NCI-H82 treated with DMSO at 0.1 percent for 48 hours (cell line): ENCODE measurements around the gene TGM1.

Experiments used
- DNase-seq: peaks from one replicate; lab custom pipeline; 2025; ENCODE audit not compliant: unreplicated experiment; lab: John Stamatoyannopoulos, UW

TGM1 gene

DNA sequence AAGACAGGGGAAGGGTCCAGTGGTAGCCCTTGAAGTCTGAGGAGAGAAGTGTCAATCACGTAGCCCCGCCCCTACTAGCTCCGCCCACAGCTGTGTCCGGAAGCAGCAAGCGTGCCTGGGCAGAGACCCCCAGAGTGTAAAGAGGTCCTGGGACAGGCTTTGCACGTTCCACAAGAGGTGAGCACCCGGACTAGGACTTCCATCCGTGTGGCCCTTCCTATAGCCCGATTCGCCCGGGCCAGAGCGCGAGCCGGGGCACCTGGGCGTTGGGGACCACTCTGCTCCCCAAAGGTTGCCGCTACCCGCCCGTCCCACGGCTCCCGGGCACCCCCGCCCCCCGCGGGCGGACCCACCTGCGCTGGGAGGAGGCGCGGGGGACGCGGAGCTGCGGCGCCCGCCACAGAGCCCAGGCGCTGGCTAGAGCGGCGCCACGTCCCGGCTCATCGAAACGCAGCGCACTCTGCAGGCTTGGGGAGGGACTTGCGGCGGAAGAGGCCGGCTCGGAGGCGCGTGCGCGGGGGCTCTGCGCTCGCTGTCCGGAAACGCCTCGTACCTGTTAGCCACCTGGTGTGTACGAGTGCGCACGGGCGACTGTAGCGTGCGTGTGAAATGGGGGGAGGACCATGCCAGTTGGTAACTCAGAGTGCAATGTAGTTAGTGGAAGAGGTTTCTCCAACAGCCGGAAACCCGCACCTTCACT lies 8.3 kb upstream of the TGM1 start, which contains the start of gene RABGGTA:
Gene RABGGTA, minus strand, starts transcription at position 464 of the 700 bp plus-strand sequence. CDS start 482 bp downstream, outside the sequence.
- DNase-seq, result peak; percentile 63

DNA sequence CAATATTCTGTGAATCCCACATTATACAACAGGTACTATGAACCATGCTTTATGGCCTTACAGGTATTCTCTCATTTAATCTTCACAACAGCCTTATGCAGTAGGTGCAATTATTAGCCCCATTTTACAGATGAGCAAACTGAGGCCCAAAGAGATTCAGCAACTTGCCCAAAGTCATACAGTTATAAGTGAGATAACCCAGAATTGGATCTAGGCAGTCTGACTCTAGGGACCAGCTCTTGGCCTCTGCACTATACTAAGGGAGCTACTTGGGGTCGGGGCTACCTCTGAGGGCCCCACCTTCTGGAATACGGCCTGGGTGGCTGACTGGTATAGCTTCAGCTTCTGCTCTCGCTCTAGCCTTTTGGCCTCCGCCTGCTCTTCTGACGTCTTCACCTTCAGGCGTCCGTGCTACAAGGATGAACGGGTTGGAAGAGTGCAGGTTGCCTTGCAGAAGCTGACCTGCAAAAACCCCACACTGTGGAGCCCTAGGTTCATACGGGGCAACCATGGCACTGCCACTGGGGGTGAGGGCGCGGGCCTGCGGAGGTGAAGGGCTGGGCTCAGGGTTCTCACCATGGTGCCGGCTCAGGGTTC lies 7.7 kb upstream of the TGM1 start:
- no peak for DNase-seq

GRCh38 chr14:24269910-24270536 lies 7.0 kb upstream of the TGM1 start:
- DNase-seq, result no peak

- no peak for DNase-seq
Measured at GRCh38 chr14:24269368-24269767, 6.4 kb upstream of the TGM1 start.

DNA sequence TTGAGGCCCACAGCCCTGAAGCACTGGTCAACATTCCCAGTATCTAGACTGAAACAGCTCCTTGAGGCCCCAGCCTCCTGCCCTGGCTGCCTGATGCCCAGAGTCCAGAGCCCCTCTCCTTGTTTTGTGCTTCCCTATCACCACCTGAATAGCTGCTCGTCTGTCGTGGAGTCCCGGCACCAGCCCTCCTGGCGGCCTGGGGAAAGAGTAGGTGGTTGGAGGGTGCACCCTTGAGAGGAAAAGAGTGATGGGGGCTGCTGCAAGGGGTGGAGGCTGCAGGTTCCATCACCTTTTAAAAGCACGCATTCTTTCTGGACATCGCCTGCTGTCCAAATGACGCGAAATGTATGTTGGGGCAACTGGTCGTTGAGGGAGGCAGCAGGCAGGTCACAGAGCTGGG lies 5.2 kb upstream of the TGM1 start:
- DNase-seq, result no peak

- DNase-seq, result no peak
Measured at GRCh38 chr14:24267516-24267915, 4.5 kb upstream of the TGM1 start.

- no peak for DNase-seq
Measured at GRCh38 chr14:24266344-24267244, 3.6 kb upstream of the TGM1 start.

DNA sequence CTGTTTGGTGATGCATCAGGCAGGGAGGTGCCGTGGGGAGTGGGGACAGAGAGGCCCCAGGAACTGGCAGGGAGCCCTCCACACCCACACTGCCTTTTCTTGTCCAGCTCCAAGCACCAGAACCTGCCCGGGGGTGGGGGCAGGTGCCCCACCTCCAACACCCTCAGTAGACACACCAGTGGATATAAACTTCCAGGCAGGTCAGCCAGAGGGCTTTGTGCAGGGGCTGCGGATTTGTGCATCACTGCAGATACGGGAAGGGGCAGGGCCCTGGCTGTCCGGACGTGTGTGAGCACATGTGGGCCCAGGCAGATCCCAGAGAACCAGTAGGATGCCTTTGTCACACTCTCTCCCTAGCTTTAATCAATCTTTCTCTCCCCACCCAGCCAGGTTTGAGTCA lies 1.3 kb upstream of the TGM1 start:
- no peak for DNase-seq

- DNase-seq, result no peak
Measured at GRCh38 chr14:24263848-24264247, 871 bp upstream of the TGM1 start.

DNA sequence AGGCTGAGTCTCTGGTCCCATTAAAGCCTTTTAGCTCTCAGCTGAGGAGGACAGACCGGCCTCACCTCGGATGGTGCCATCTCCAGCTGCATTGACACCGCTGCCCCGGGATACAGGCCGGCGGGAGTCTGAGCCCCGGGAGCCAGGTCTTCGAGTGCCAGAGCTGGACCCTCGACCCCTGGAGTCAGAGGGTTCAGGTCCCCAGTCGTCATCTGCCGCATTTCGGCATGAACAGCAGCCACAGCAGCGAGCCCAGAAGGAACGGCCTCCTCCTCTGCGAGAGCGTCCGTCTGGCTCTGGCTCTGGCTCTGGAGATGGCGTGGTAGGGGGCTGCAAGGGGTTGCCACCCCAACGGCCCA lies 1.0 kb downstream of the TGM1 start:
- no peak for DNase-seq

DNA sequence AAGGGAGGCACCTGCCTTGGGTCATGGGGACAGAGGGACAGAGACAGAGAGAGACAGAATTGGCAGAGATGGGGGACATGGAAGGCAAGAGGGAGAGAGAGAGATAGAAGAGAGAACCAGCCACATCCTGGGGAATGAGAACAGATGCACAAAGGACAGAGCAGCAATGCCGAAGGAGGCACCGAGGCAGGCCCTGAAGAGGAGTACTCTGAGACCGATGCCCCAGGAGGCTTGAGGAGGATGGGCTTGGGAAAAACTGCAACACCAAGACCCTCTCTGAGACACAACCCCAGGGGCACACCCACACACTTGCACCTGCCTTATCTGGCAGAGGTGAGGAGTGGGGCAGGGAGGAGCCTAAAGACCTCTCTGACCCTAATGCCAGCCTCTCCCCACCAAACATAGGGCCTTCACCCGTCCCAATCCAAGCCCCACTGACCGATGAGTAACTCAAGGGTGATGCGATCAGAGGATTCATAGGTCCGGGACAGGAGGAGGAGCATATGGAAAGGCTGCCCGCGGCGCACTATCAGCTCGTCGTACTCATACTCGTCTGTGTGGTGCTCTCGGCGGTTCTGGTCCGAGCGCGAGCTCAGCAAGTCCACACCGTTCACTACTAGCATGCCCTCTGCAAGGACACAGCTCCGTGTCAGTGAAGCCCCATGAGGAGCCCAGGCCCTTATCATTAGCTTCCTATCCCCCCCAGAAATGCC lies 1.6 kb downstream of the TGM1 start:
- no peak for DNase-seq

DNA sequence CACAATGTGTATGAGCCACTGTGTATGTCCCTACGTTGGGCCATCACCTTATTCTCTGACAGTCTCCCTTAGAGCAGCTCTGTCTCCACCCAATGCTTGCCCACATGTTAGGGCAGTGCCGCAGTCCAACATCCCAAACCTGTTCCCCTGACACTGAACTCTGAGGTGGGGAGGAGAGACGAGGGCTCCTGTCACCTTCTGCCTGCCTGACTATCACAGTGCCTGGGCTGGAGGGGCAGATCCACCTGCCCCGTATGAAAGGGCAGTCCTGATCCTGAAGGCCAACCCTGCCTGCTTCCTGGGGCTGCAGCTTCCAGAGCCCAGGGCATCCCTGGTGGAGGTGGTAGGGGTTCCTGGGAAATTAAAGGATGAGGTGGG lies 2.2 kb downstream of the TGM1 start:
- DNase-seq, result no peak

GRCh38 chr14:24260026-24260779 lies 2.8 kb downstream of the TGM1 start:
- DNase-seq, result no peak

DNA sequence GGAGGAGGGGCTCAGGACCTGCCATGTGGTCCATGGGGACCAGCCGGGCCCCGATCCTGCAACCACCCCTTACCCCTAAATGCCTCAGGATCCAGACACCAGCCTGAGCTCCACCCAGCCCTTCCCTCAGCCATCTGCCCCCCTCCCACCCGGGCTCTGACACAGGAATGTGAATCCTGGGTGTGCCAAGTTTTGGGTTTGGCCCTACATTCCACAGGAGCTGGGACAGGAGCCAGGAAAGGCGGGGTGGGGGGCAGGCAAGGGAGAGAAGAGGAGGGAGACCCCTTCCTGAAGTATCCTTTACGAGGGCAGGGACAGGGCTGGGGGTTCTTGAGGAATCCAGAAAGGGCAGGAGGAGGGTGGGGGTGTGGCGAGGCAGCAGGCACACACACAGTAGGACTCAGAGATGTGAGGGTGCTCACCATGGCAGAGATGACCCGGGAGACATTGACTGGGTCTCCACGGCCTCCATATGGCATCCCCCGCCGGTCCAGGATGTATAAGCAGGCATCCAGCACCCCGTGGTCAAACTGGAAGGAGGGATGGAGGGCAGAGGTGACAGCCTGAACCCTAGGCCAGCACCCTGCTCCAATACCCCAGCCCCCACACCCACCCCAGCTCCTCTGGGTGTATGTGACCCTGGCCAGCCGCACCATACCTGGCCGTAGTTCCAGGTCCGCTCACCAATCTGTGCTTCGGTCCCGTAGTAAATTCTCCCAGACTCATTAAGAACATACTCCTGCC lies 3.5 kb downstream of the TGM1 start:
- no peak for DNase-seq

DNA sequence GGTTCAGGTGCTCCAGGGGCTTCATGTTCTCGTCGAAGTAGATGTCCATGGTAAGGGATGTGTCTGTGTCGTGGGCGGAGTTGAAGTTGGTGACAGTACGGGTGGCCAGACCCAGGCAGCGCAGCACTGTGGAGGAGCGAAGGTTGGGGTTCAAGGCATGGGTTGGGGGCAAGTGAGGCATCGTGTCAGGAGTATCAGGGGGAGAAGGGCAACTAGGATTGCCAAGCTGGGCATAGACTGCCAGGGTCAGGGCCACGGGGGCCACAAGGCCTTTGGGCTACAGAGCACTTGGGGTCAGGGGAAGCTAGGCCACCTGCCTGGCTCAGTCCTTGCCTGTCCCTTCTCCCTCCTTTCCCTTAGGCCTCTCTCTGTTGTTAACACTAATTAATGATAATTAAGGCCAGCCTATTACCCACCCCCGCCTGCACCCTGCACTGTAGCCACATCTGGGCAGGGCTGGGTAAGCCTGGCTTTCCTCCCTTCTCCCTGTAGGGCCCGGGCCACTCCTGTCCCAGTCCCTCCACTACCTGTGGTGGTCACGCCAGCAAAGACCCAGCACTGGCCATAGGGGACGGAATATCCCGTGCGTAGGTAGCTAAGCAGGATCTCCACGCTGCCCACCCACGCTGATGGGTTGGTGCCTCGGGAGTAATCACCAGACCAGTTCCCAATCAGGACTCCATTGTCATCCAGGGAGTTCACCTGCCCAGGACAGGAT lies 4.3 kb downstream of the TGM1 start:
- DNase-seq, result no peak

DNA sequence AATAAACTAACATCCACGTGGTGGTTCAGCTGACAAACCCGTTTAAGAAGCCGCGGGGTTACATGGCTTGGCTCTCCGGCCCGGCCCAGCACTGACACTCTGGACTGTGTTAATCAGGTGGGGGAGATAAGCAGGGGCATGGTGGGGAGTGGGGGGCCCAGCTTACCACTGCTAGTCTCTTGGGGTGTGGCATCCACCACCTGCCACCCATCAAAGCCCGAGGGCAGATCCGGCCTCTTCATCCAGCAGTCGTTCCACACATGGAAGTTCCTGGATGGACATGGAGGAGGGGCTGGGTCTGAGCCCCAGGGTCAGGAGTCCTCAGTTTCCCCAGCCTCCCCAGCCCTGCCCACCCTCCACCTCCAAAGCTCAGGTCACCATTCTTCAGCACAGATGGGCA lies 4.9 kb downstream of the TGM1 start:
- no peak for DNase-seq

DNA sequence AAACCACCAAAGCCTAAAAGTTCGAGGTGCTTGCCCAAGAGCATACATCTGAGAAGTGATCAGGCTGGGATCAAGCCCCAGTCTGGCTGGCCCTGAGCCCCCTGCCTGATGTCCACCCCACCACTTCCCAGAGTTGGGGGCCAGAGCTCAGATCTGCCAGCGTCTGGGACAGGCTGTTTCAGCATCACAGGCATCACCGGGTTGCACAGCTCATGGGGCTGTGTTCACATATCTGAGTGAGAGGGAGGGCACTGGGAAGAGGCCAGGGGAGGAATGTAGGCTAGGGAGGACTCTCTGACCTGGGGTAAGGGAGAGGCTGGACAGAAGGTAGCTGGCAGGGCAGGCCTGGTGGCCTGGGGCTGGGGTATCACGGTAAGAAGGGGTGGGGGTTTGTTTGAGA lies 6.0 kb downstream of the TGM1 start:
- DNase-seq, result no peak

DNA sequence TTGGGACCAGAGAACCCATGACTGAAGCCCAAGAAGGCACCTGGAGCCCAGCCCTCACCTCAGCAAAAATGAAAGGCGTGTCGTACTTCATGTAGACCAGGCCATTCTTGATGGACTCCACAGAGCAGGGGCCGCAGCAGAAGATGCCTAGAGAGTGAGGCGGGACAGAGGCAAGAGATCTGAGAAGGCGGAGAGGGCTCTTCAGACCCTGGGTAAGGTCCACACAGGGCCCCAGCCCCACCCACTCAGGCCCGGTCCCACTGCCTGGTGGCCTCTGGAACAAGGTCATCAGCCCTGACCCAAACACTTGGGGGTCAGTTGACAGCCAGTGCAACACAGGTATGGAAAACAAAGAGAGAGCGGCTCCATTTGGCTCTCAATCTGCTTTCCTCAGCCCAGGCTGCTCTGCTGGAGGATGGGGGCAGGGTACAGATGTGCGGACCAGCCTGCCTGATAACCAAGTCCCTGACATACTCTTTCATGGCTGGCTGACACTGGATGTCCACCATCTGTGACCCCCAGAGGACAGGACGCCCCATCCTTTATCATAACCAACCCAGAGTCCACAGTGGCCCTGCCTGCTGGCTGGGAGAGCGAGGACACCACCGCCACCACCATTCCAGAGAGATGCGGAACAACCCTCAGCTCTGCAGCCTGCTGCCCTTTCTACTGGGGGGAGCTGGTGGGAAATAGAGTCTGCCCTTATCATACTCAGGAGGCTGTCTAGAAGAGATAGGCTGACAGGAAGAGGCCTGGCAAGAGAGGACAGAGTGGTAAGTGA lies 6.9 kb downstream of the TGM1 start:
- DNase-seq, result no peak
